NCI-H2227 (cell line): ENCODE measurements around the gene ORMDL2.
"Not testable (repeated sequence)": the region's sequence is repeated elsewhere in the genome, so short reads cannot be mapped to it uniquely, and the experiment has no call there.

Experiments
- DNase-seq: peaks from one replicate; lab custom pipeline; 2025; ENCODE audit not compliant: unreplicated experiment; lab: John Stamatoyannopoulos, UW

ORMDL2 gene

DNA sequence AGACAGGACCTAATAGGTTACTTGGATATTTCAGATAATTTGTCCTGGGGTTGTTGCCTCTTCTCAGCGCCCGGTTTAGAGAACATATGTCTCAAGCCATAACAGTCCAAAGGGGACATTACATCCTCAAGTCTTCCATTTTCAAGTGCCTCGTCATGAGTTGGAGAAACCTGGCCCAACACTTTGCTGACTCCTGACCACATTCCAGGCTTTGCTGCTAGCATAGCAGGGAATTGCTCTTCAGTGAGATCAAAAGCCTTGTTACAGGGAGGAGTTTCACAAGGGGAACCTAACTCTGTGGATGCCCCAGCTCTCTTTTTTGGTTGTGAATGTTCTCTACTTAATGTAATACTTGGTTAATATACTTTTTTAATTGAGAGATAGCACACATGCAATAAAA is 33.1 kb downstream of the ORMDL2 start:
- DNase-seq, result no peak

DNA sequence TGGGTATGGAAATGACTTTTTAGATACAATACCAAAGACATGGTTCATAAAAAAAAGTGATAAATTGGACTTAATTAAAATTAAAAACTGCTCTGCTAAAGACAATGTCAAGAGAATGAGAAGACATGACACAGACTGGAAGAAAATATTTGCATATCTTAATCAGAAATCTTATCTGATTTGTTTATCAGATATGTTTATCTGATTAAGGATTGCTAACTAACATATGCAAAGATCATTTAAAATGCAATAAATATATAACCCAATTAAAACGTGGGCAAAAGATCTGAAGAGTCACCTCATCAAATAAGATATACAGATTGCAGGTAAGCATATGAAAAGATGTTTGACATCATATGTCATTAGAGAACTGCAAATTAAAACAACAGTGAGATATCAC is 34.9 kb downstream of the ORMDL2 start:
- no peak for DNase-seq

DNA sequence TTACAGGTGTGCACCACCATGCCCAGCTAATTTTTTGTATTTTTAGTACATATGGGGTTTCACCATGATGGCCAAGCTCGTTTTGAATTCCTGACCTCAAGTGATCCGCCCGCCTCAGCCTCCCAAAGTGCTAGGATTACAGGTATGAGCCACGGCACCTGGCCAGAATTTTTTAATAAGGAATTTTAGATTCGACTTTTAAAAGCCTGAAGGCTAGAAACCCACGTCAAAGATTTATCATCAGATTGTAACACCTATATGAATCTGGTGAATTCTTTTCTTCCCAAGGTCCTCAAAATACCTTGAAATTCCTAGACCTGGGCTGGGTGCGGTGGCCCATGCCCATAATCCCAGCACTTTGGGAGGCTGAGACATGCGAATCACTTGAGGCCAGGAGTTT is 43.6 kb downstream of the ORMDL2 start:
- no peak for DNase-seq

DNA sequence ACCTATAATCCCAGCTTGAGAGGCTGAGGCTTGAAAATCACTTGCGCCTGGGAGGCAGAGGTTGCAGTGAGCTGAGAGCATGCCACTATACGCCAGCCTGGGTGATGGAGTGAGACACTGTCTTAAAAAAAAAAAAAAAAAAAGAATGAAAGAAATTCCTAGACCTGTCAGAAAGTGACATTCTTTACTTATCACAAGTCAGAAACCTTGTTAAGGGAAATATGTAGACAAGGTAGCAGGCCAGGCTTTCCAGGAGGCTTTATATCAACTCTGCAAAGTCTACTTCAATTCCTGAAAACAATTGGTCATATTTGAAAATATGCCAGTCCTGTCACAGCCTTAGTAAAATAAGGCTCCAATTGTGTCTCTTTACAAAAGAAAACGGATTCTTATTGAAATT is 44.0 kb downstream of the ORMDL2 start:
- DNase-seq, result no peak

DNA sequence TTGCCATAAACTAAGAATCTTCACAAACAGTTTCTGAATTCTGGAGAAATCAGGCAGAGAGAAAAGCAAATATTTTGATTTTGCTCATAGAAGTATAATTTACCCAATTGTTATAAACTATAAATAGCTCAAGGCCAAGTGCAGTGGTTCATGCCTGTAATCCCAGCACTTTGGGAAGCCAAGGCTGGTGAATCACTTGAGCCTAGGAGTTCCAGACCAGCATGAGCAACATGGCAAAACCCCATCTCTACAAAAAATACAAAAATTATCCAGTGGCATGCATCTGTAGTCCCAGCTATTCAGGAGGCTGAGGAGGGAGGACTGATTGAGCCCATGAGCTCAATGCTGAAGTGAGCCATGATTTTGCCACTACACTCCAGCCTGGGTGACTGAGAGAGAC is 44.4 kb downstream of the ORMDL2 start:
- DNase-seq, result no peak

DNA sequence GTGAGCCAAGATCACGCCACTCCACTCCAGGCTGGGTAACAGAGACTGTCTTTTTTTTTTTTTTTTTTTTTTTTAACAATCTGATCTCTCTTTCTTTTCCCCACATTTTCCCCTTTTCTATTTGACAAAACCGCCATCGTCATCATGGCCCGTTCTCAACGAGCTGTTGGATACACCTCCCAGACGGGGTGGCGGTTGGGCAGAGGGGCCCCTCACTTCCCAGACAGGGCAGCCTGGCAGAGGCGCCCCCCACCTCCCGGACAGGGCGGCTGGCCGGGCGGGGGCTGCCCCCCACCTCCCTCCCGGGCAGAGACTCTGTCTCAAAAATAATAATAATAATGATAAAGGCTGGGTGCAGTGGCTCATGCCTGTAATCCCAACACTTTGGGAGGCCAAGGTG is 45.1 kb downstream of the ORMDL2 start:
- DNase-seq, result not testable (repeated sequence)

DNA sequence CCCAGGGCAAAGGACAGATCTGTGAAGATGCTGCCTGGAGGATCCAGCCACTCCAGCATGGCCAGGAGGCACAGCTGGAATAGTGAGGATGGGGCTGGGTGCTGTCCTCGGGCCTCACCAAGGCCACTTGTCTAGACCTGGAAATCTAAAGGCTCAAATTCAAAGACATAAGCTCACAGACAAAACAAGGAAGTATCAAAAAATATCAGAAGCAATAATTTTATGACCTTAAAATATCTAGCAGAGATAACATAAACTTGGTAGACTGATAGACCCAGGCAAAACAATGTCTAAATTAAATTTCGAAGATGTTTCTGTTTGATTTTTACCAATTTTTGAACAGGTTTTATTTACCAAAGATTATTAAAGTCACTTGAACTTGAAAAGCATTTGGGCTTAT is 47.5 kb downstream of the ORMDL2 start:
- DNase-seq, result no peak

DNA sequence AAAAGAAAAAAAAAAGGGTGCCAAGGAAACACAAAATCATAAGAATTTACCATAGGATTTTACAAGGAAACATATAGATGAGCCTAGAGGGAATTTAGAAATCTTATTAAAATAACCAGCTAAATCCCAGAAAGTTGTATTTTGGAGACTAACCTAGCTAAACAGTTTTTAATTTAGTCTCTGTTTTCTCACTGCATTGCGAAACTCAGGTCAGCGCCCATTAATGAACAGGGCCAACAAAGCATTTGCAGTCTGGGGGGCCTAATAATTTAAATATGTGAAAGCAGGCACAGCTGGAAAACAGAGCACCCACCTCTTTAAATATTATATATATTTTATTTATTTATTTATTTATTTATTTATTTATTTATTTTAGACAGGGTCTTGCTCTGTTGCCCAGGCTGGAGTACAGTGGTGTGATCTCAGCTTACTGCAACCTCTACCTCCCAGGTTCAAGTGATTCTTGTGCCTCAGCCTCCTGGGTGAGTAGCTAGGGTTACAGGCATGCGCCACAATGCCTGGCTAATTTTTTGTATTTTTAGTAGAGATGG is 48.7 kb downstream of the ORMDL2 start:
- DNase-seq, result not testable (repeated sequence)
